ENCODE data around the gene HIPK3.
"Not testable (repeated sequence)": the region's sequence is repeated elsewhere in the genome, so short reads cannot be mapped to it uniquely, and the experiment has no call there.

The HIPK3 gene

DNA sequence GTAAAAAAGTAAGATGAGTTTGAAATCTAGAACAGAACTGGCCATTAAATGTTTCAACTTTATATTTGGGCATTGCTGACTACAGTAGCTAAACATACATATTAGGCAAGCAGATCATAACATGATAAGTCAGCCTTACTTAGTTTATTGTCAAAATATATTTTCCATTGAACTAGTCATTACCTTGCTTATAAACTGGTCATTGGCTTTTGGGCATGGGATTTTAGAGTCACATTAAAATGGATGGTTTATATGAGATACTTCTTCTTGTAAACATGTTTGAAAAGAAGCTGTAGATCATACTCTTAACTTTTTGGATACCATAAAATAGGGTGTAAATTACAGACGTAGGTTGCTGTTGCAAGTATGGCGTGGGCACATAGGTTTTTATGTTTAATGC, 2.7 kb downstream of the HIPK3 start:
- no peak for DNase-seq

DNA sequence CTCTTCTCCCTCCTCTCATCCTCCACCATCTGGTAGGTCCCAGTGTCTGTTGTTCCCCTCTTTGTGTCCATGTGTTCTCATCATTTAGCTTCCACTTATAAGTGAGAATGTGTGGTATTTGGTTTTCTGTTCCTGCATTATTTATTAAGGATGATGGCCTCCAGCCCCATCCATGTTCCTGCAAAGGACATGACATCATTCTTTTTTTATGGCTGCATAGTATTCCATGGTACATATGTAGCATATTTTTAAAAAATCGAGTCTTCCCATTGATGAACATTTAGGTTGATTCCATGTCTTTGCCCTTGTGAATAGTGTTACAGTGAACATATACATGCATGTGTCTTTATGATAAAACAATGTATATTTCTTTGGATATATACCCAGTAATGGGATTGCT, 4.2 kb downstream of the HIPK3 start:
- DNase-seq, result not testable (repeated sequence)

DNA sequence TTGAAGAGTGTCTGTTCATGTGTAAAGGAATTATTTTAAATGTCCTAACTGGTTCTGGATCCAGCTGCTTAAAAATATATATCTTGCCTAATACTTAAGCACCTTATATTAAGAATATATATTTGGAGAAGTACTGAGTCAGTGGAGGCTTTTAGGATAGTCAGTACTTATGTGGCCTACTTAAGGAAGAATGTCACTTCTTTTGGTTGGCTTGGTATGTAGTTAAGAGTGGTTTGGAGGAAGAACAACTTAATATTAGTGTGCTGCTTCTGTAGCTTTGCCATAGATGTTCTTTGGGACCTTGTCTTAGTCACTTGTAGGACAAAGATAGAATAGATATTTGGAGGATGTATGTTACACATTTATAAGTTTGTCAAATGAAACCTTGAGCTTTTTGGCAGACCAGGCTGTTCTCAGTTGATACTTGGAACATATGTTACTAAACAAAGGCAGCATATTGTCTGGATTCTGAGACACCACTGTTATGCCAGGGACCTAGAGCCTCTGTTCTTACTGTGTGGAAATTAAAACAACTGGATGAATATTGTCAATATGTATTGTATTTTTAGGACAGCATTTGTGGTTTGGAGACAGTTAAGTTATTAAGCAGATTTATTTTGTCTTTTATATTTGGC, 4.9 kb downstream of the HIPK3 start:
- DNase-seq, result no peak

DNA sequence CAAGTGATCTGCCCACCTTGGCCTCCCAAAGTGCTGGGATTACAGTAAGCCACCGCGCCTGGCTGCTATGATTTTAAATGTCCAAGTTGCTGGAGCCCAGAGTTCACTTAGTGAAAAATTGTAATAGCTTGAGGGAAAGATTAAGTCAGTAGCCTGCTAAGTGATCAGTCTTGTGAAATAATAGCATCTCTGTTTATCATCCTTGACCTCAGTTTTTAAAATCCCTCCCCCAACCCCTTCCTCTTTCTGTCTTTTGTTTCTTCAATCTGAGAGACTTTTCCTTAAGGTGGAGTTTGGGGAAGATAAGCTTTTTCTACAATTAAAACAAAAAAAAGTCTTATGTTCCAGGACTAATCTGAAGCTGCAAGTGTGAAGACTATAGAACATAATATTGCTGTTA, 6.4 kb downstream of the HIPK3 start:
- no peak for DNase-seq

DNA sequence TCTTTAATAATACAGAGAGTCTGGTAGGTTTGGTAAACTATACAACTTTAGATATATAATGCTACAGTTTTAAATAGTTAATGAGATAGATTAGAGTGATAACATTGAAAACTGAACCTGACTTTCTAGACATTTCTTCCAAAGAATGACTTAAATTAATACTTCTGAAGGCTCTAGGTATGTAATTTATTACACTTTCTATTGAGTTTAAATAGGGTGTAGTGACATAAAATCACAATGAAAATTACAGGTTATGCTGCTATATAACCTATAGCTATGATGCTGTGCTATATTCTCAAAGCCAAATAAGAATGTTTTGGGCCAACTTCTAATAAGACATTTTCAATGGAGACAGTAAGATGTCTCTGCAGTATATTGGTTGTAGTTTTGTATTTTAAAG, 7.7 kb downstream of the HIPK3 start:
- DNase-seq, result no peak

DNA sequence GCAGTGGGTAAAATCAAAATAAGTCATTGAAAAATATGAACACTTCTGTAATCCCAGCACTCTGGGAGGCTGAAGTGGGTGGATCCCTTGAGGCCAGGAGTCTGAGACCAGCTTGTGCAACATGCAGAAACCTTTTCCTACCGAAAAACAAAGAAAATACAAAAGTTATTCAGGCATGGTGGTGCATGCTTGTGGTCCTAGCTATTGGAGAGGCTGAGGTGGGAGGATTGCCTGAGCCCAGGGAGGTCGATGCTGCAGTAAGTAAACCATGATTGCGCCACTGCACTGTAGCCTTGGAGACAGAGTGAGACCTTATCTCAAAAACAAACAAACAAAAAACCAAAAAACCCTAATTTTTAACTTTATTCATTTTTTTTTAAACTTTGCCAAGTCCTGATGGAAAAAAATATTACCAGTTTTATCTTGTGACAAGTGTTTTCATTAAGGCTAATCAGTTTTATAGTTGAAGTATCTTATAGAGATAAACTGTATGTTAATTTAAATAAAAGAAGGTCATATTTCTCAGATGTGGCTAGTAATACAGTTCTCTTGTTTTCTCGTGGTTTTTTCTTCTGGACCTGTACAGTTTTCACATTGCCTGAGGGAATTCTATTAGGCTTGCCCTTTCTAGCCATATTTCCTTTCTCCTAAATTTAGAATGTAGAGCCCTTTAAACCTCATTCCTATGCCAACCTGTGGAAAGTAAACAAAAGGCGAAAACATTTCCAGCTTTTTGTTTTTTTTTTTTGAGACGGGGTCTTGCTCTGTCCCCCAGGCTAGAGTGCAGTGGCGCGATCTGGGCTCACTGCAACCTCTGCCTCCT, 9.4 kb downstream of the HIPK3 start:
- no peak for DNase-seq

DNA sequence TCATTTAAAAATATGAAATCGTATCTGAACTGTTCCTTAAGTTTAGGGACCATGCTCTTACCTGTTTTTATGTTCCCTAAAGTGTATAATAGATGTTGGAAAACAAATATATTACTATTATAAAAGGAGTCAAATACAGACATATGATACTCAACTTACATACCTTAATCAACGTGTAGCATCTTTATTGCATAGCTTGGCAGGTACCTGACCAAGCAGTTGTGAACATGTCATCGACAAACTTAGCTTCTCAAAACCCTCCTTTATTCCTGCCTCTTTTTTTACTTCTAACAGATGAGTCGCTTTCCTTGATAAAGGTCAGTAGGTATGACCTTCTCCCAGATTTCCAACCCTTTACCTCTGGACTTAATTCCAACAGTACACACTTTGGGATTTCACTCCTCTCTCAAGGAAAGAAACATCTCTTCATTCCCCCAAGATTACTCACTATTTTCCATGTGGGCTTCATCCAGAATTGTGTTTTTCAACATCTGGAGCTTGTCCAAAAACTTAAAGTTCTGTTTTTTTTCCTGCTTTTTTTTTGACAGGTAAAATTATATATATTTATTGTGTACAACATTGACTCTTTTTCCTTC, 11.9 kb downstream of the HIPK3 start:
- no peak for DNase-seq

DNA sequence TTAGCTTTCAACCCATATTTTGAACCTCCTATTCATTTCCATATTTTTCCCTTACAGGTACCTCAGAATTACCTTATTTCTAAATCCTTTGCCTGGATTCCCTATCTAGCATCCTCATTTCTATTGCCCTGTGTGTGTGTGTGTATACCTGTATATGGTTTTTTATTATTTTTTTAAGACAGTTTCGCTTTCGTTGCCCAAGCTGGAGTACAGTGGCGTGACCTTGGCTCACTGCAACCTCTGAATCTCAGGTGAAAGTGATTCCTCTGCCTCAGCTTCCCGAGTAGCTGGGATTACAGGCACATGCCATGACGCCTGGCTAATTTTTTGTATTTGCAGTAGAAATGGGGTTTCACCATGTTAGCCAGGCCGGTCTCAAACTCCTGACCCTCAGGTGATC, 12.6 kb downstream of the HIPK3 start:
- DNase-seq, result no peak

DNA sequence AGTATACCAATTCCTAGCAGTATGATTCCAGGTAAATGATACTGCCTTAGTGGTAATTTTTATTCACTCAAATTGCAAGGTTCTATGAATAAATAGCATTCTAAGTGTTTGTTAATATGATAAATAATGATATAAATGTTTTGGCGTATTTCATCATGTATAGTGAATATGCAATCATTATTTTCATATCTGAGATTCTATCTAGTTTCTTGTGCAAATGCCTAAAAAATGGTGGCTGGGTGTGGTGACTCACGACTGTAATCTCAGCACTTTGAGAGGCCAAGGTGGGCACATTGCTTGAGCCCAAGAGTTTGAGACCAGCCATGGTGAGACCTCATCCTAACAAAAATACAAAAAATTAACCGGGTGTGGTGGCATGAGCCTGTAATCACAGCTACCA, 13.9 kb downstream of the HIPK3 start:
- DNase-seq, result no peak

DNA sequence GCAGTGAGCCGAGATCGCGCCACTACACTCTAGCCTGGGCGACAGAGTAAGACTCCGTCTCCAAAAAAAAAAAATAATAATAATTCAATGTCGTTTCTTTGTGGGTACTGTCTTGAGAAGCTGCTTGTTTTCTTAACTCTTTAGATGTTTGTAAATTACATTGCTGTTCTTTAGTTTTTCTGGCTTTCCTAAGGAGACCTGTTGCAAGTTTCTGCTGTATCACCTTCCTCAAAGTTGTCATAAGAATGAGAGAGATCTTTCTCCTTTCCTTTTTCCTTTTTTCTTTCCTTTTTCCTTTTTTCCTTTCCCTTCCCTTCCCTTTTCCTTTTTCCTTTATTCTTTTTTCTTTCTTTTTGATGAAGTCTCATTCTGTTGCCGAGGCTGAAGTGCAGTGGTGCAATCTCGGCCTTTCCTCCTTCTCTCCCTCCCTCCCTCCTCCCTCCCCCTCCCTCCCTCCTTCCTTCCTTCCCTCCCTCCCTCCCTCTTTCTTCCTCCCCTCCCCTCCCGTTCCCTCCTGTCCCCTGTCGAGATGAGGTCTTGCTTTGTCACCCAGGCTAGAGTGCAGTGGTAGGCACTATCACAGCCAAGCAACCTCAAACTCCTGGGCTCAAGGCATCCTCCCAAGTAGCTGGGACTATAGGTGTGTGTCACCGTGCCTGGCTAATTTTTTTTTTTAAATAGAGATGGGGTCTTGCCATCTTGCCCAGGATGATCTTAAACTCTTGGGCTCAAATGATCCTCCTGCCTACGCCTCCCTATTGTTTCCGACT, 15.3 kb downstream of the HIPK3 start:
- DNase-seq, result no peak

DNA sequence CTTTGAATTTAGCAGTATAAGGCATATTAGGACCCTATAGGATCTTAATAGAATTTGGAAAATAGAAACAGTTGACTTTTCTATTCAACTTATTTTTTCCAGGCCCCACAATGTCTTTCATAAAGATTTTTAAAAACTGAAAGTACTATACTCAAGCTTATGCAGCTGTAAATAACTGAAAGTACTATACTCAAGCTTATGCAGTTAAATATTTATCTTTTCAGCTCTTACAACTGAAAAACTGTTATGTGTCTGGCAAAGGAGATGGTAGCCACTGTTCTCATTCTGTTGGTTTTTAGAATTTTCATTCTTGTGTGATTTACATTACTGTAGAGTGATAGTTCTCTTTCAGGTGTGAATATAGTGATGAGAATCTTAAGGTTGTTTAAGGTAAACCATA, 16.5 kb downstream of the HIPK3 start:
- DNase-seq, result no peak

DNA sequence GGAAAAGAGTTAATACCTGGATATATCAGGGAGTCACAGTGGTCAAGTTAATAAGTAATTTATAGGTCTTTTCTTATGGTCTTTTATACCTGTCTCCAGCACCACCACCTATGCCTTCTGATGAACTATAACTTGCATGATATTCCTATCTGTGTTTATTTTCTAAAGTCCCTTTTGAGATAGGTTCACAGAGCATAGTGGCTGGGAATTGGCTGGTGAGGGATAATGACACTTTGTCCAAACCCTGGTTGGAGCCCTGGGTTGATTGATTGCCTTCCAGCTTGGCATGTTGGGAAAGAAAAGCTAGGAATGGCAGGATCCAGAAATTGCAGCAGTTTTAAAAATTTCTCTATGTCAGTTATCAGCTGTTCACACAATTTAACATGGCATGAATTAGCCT, 23.2 kb downstream of the HIPK3 start:
- no peak for DNase-seq

DNA sequence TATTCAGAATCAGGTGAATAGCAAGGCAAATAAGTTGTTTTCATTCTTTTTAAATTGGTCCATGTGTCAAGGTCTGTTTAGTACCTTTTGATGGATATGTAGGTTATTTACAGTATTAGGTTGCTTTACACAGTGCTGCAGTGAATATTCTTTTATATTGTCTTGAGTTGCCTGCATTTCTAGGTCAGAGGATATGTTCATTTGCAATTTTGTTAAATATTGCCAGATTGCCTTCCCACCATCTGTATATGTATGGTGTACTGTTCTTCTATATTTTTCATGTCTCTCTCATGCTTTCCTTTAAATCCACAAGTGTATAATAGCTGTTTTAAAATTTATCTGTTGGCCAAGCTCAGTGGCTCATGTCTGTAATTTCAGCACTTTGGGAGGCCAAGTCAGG, 24.6 kb downstream of the HIPK3 start:
- DNase-seq, result no peak

DNA sequence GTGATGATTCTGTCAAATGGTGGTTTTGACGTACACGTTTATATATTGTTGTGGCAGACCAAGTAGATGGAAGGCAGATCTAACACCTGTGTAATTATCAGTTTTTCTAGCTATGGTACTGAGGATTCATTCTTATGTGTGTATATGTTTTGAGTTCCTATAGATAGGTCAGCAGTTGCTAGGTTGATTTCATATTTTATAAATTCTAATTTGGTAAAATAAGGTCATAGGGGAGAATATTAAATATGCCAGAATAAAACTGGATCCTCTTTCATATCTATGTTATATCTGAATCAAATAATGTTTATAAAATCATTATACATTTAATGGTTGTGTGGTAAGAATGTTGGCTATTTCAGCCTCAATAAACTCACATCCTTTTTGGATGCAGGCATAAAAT, 27.6 kb downstream of the HIPK3 start:
- no peak for DNase-seq

DNA sequence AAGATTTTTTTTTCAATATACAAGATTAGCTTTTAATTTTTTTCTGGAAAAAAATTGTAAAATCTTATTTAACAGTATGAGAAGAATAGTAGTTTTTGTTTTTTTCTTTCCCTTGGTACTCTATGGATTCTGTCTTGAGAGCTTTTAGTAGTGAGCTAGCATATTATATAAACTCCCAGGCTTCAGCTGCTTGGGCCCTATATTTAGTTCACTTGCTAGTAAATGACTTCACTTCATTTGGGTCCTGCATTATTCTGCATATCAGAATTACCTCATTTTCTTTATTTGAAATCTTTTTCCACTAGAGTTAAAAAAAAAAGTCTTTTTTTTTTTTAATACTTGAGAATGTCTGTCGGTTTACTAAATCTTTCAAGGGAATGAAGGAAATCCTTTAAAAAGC, 33.1 kb downstream of the HIPK3 start:
- DNase-seq, result no peak

DNA sequence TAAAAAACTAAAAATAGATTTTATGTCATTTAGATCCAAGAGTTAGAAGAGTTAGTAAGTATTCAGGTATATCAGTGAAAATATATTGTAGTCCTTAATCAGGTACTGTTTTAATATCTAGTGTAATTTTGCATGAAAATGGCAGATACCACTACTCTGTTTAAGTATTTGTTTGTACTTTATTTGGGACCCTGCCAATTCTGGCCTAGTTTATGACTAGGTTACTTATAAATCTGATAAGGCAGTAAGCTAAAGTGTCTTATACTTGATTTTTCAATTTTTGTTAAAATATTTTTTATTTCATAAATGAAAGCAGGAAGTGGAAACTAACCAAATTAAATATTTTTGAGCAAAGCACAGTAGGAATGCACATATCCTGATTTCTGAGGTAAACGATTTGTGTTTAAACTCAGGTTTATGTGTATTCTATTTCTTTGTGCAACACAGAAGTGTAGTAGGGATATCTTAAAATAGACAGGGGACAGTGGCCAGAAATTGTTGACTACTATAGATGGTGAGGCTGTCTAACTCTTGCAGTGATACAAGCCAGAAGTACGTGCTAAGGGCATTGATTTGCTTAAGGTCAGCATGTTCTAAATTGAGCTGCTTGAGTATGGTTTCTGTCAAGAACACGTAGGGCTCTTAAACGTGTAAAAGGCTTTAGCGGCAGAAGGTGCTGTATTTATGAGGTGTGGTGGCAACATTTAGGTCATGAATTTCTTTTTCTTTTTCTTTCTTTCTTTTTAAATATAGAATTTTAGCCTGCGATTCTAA, 34.0 kb downstream of the HIPK3 start:
- DNase-seq, result no peak

DNA sequence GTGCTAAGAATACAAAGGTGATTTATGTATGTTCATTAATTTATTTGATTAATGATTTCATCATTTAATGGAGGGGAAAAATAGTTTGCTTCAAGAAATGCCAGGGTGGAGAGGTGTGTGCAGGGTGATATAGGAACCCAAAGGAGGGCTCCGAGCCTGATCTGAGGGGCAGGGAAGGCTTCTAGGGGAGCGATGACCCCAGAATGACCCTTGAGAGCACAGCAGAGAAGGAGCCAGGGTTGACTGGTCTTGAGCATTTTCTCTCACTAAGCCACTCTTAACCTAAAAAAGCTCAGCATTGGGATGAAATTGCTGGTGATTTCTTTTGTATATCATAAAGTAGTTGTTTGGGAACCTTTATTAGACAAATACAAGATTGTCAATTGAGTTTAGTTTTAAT, 35.1 kb downstream of the HIPK3 start:
- DNase-seq, result no peak

DNA sequence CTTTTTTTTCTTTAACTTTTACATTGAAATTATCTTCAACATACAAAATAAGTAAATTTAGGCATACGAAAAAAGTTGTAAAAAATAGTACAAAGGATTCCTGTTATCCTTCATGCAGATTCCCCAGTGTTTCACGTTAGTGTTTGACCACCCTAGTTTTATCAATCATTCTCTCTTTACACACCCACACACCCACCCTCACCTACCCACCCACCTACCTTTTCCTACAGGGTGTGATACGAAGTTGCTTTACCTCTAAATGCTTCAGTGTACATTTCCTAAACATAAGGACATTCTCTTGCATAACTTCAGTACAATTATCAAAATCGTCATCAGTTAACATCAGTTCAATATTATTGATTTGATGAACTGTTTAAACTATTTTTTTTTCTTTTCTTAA, 37.0 kb downstream of the HIPK3 start:
- DNase-seq, result no peak

DNA sequence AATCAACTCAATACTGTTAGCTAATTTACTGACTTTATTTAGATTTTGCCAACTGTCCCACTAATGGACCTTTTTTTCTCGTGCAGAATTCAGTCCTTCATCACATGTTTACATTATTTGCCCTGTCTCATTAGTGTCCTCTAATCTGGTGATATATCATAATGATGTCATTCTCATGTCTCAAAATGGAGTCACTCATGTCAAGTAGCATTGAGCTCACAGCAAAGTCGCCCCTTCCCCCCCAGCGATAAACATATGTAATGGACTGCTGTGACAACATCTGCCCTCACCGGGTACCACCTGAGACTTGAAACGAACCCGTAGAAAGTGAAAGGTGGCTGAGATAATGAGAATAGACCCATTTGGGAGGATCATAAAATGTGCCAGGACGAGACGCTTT, 37.6 kb downstream of the HIPK3 start:
- DNase-seq, result no peak

DNA sequence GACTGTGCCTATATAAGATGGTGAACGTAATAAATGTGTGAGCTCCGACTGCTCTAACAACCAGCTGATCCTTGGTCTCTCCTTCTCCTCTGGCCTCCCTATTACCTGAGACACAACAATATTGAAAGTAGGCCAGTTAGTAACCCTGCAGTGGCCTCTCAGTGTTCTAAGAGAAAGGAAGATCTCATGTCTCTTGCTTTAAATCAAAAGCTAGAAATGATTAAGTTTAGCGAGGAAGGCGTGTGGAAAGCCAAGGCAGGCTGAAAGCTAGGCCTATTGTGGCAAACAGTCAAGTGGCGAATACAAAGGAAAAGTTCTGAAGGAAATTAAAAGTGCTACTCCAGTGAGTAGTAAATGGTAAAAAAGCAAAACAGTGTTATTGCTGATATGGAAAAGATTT, 39.5 kb downstream of the HIPK3 start:
- DNase-seq, result no peak

DNA sequence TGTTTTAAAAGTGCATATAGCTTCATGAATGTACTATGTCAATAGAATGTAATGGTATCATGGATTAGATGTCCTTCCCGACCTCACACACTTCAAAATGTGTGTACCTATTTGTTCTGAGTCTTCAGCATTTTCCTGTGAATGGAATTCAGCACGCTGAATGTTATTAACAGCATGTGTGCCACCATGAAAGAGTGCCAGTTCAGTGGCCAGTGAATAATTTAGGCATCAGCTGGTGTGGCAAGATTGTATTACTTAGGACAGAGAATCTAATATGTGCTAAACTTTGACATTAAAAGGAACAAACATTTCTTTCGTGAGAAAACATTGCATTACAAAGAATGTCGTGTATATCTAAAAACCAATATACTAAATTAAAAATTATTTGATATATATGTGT, 46.4 kb downstream of the HIPK3 start:
- DNase-seq, result no peak

DNA sequence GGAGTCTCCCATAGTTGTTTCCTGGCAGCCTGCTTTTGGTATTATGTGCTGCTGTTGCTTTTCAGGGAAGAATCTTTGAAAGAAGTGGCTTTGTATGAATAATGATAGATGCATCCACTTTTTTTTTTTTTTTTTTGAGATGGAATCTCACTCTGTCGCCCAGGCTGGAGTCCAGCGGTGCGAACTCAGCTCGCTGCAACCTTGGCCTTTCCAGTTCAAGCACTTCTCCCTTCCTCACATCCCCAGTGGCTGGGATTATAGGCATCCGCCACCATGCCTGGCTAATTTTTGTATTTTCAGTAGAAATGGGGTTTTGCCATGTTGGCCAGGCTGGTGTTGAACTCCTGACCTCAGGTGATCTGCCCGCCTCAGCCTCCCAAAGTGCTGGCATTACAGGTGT, 49.6 kb downstream of the HIPK3 start:
- not testable (repeated sequence) for DNase-seq

DNA sequence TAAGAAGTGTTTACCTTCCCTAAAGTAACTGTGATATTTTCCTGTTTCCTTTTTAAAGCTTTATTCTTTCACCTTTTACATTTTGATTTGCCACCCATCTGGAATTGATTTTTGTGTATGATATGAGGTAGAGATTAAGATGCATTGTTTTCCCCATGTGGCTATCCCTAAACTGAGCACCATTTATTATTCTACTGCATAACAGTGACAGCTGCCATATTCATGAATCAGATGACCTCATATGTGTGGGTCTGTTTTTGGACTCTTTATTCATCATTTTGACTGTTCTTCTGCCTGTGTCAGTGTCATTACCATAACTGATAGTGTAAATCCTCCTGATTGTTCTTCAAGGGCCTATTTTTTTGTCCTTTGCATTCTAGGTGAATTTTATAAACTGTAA, 50.8 kb downstream of the HIPK3 start:
- no peak for DNase-seq

Measured in NCI-H748 treated with DMSO at 0.1 percent for 48 hours (cell line).